GM12892 (cell line): ENCODE data around the gene AK8.

ENCODE experiments used
- POLR2A ChIP-seq: IDR thresholded peaks from 2 replicates; pipeline ENCODE4 v1.6.1; 2011; ENCODE audit warnings: low read depth, low read length, control low read depth
- TAF1 ChIP-seq: IDR thresholded peaks from 2 replicates; pipeline ENCODE4 v1.6.1; 2011; ENCODE audit warnings: low read depth, mild to moderate bottlenecking, control low read depth, low read length, borderline replicate concordance

DNA sequence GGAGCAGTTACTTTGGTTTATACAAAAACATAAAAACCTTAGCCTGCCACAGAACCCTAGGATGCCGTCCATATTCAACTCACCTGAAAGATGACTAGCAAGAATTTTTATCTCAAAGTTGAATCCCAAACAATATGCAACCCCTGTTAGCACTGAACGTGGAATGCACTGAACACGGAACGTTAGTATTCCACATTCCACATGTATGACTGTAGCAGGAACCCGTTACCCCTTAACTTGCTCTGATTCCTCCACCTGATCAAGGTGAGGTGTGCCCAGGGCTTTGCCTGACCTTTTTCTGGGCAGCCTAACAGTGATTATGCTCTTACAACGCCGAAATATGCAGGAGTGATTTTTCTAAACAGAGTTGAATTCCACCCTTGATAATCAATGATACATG is 43.7 kb downstream of the AK8 start:
- no peak for TF ChIP-seq TAF1
- no peak for TF ChIP-seq POLR2A
